Nucleus accumbens (tissue), 56 donors: ENCODE measurements around the gene SYNE1.
"Not testable (repeated sequence)": the region's sequence is repeated elsewhere in the genome, so short reads cannot be mapped to it uniquely, and the experiment has no call there.

Source experiments
- DNase-seq, 56 donors: peaks; one replicate each; lab custom pipeline; 2025; lab: John Stamatoyannopoulos, UW

SYNE1 gene

GRCh38 chr6:152334555-152334954 lies 302.6 kb downstream of the SYNE1 start:
- no peak for DNase-seq

- no peak for DNase-seq
Observed at GRCh38 chr6:152330961-152331360, 306.2 kb downstream of the SYNE1 start.

- DNase-seq, result no peak
Observed at GRCh38 chr6:152329638-152330448, 307.3 kb downstream of the SYNE1 start.

- not testable (repeated sequence) for DNase-seq
Observed at GRCh38 chr6:152328200-152328599, 309.0 kb downstream of the SYNE1 start.

GRCh38 chr6:152323376-152323775 lies 313.8 kb downstream of the SYNE1 start:
- DNase-seq, result no peak

- no peak for DNase-seq
Observed at GRCh38 chr6:152318278-152318677, 318.9 kb downstream of the SYNE1 start.

GRCh38 chr6:152316024-152316423 lies 321.1 kb downstream of the SYNE1 start:
- no peak for DNase-seq

- no peak for DNase-seq
Observed at GRCh38 chr6:152314483-152314832, 322.7 kb downstream of the SYNE1 start.

- DNase-seq, result no peak
Observed at GRCh38 chr6:152313542-152314482, 323.4 kb downstream of the SYNE1 start.

- no peak for DNase-seq
Observed at GRCh38 chr6:152312434-152312833, 324.7 kb downstream of the SYNE1 start.

GRCh38 chr6:152310371-152310954 lies 326.7 kb downstream of the SYNE1 start:
- peak in 5 of 56 donors; percentile 15 to 27 (median 26) for DNase-seq

- peak in 30 of 56 donors; percentile 6 to 74 (median 30) for DNase-seq
Observed at GRCh38 chr6:152309648-152310047, 327.5 kb downstream of the SYNE1 start.

- DNase-seq, result no peak
Observed at GRCh38 chr6:152309006-152309405, 328.2 kb downstream of the SYNE1 start.

GRCh38 chr6:152308306-152308705 lies 328.9 kb downstream of the SYNE1 start:
- no peak for DNase-seq

GRCh38 chr6:152305672-152306071 lies 331.5 kb downstream of the SYNE1 start:
- DNase-seq, result no peak

GRCh38 chr6:152301765-152302568 lies 335.2 kb downstream of the SYNE1 start:
- peak; percentile 50 to 93 (median 83) for DNase-seq

GRCh38 chr6:152301021-152301764 lies 336.0 kb downstream of the SYNE1 start:
- no peak for DNase-seq

GRCh38 chr6:152300517-152300916 lies 336.6 kb downstream of the SYNE1 start:
- peak in 1 of 56 donors; percentile 5 for DNase-seq
